ENCODE measurements around the gene TMEM223.
"Not testable (repeated sequence)": the region's sequence is repeated elsewhere in the genome, so short reads cannot be mapped to it uniquely, and the experiment has no call there.

TMEM223 gene

GRCh38 chr11:62830904-62831519 lies 39.2 kb upstream of the TMEM223 start:
- no peak for TF ChIP-seq CTCF (conservative IDR thresholded peaks at IDR 0.05; ENCODE audit: low read depth, low read length)
- no peak for DNase-seq (ENCODE audit: low read depth)
- H3K4me3 ChIP-seq (ENCODE audit: low read length) = peak overlapping the region; percentile 88

DNA sequence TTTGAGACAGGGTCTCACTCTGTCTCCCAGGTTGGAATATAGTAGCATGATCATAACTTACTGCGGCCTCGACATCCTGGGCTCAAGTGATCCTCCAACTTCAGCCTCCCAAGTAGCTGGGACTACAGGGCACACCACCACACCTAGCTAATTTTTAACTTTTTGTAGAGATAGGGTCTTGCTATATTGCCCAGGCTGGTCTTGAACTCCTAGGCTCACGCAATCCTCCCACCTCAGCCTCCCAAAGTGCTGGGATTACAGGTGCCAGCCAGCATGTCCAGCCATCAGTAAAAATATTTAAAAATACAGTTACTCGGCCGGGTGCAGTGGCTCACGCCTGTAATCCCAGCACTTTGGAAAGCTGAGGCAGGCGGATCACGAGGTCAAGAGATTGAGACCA lies 36.3 kb upstream of the TMEM223 start:
- H3K4me3 ChIP-seq (ENCODE audit: low read length); DNase-seq (ENCODE audit: low read depth): not testable (repeated sequence)

GRCh38 chr11:62823677-62824076 lies 31.9 kb upstream of the TMEM223 start:
- no peak overlapping the region for H3K4me3 ChIP-seq (ENCODE audit: low read length)
- DNase-seq (ENCODE audit: low read depth) = no peak
- no peak for TF ChIP-seq CTCF (conservative IDR thresholded peaks at IDR 0.05; ENCODE audit: low read depth, low read length)

GRCh38 chr11:62817129-62817528 lies 25.3 kb upstream of the TMEM223 start:
- no peak for DNase-seq (ENCODE audit: low read depth)
- no peak for TF ChIP-seq CTCF (conservative IDR thresholded peaks at IDR 0.05; ENCODE audit: low read depth, low read length)
- no peak overlapping the region for H3K4me3 ChIP-seq (ENCODE audit: low read length)

- no peak for TF ChIP-seq CTCF (conservative IDR thresholded peaks at IDR 0.05; ENCODE audit: low read depth, low read length)
- DNase-seq (ENCODE audit: low read depth) = no peak
- H3K4me3 ChIP-seq (ENCODE audit: low read length) = no peak overlapping the region
Measured at GRCh38 chr11:62816557-62816956, 24.8 kb upstream of the TMEM223 start.

GRCh38 chr11:62811659-62812058 lies 19.9 kb upstream of the TMEM223 start:
- no peak for TF ChIP-seq CTCF (conservative IDR thresholded peaks at IDR 0.05; ENCODE audit: low read depth, low read length)
- DNase-seq (ENCODE audit: low read depth) = no peak

DNA sequence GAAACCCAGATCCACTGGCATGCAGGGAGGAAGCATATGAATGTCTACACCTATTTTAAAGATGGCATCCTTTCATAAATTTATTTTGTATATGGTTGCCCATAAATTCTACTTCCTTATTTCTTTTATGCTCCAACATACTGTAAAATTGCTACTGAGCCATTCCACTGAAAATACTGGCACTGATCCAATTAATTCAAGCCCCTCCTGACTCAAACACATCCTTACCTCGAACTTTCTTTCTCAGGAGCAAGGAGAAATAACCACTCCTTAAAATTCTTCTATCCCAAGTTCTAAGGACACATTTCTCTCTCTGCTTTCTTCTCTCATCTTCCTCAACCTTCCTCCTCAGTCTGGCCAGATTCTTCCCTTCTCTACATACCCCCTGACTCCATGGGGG lies 18.9 kb upstream of the TMEM223 start:
- no peak overlapping the region for H3K4me3 ChIP-seq (ENCODE audit: low read length)
- no peak for TF ChIP-seq CTCF (conservative IDR thresholded peaks at IDR 0.05; ENCODE audit: low read depth, low read length)
- DNase-seq (ENCODE audit: low read depth) = no peak

More at GRCh38 chr11:62811659-62812058, 19.9 kb upstream of the TMEM223 start:
- no peak overlapping the region for H3K4me3 ChIP-seq (ENCODE audit: low read length)
